DND-41 (cell line): ENCODE data around the gene TMEM204.

Experiments
- ATAC-seq: fragments of 200-7000 bp; cut with Tn5 transposase; 3 replicates; pipeline ENCODE4 v1.9.1; 2021; ENCODE audit warnings: low read depth; ENCODE audit not compliant: insufficient read depth
- DNase-seq: peaks from one replicate; pipeline ENCODE4 v3.0.0-alpha.2; 2020
- H2AFZ ChIP-seq: 2 replicates; pipeline ENCODE4 v1.6.0; 2012; ENCODE audit warnings: low read depth, low read length
- H3K27ac ChIP-seq: 2 replicates; pipeline ENCODE4 v1.5.1; 2012; ENCODE audit warnings: low read length, inconsistent platforms
- H3K27me3 ChIP-seq: fragments of 200-600 bp; sonication (generic); 2 replicates; pipeline ENCODE4 v1.6.0; 2012; ENCODE audit warnings: low read length, mild to moderate bottlenecking, inconsistent platforms; ENCODE audit not compliant: insufficient read depth, poor library complexity
- H3K36me3 ChIP-seq: 2 replicates; pipeline ENCODE4 v1.5.1; 2012; ENCODE audit warnings: low read length, inconsistent platforms; ENCODE audit not compliant: insufficient read depth
- H3K4me1 ChIP-seq: 2 replicates; pipeline ENCODE4 v1.5.1; 2012; ENCODE audit warnings: mild to moderate bottlenecking, low read length; ENCODE audit not compliant: insufficient read depth
- H3K4me2 ChIP-seq: 2 replicates; pipeline ENCODE4 v1.6.0; 2012; ENCODE audit warnings: mild to moderate bottlenecking, moderate library complexity, low read length, inconsistent platforms; ENCODE audit not compliant: insufficient read depth
- H3K4me3 ChIP-seq, 2 experiments: fragments of 200-600 bp in 1 of 2; shearing (Covaris generic) in 1 of 2; 2 replicates each; pipeline ENCODE4 v1.5.1; 2012 to 2016; ENCODE audit warnings: inconsistent platforms in 2 of 2, low read length in 2 of 2, mild to moderate bottlenecking in 2 of 2, low read depth in 1 of 2, moderate library complexity in 1 of 2
- H3K79me2 ChIP-seq: 2 replicates; pipeline ENCODE4 v1.6.0; 2012; ENCODE audit warnings: low read length, inconsistent platforms; ENCODE audit not compliant: insufficient read depth
- H3K9ac ChIP-seq: 2 replicates; pipeline ENCODE4 v1.6.0; 2012; ENCODE audit warnings: low read depth, mild to moderate bottlenecking, inconsistent platforms, low read length, moderate library complexity
- H3K9me3 ChIP-seq: 2 replicates; pipeline ENCODE4 v1.5.1; 2012; ENCODE audit warnings: low read length, moderate library complexity, mild to moderate bottlenecking, inconsistent platforms; ENCODE audit not compliant: insufficient read depth, severe bottlenecking
- H4K20me1 ChIP-seq: 2 replicates; pipeline ENCODE4 v1.6.0; 2012; ENCODE audit warnings: low read length; ENCODE audit not compliant: insufficient read depth
- EZH2 ChIP-seq: IDR thresholded peaks from 3 replicates; pipeline ENCODE4 v1.6.1; 2012; ENCODE audit warnings: borderline replicate concordance, low read depth, mild to moderate bottlenecking, moderate library complexity, low read length, inconsistent platforms; ENCODE audit not compliant: severe bottlenecking
- TF ChIP-seq, protein P1 (sequence below): IDR thresholded peaks from 2 replicates; pipeline ENCODE4 v1.5.1; 2012; ENCODE audit warnings: borderline replicate concordance, low read length, moderate library complexity, mild to moderate bottlenecking; ENCODE audit not compliant: poor library complexity, severe bottlenecking; ENCODE audit errors: extremely low read depth

Gene TMEM204

DNA sequence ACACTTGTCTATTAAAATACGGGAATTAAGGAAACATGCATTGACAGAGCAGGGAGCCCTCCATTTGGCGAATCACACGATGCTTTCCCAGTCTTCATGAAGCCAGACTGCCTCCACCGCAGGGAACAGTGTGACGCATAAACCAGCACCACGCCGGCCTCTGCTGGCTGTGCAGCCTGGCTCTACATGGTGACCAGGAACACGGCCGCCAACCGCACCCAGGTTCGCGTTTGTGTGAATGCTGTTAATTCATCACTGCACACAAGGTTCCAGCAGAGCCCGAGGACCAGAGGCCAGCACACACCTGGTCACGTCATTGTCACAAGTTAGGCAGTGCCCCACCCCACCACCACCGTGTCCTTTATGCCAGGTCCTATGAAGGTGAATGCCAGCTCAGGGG lies 26.7 kb downstream of the TMEM204 start:
- no peak for DNase-seq
- H4K20me1 ChIP-seq = no peaks in the 10 kb centered on the region
- no peak overlapping the region for H3K9ac ChIP-seq
- H3K9me3 ChIP-seq = no peaks in the 10 kb centered on the region
- no peak overlapping the region for H3K4me3 ChIP-seq
- no peak overlapping the region for H2AFZ ChIP-seq
- no peaks in the 10 kb centered on the region for H3K27me3 ChIP-seq
- H3K27ac ChIP-seq = no peak overlapping the region
- no peak overlapping the region for H3K4me2 ChIP-seq
- H3K36me3 ChIP-seq = peaks cover 35% of the 10 kb centered on the region
- no peaks in the 10 kb centered on the region for H3K4me1 ChIP-seq
- H3K79me2 ChIP-seq = no peaks in the 10 kb centered on the region
- TF ChIP-seq, protein P1, sequence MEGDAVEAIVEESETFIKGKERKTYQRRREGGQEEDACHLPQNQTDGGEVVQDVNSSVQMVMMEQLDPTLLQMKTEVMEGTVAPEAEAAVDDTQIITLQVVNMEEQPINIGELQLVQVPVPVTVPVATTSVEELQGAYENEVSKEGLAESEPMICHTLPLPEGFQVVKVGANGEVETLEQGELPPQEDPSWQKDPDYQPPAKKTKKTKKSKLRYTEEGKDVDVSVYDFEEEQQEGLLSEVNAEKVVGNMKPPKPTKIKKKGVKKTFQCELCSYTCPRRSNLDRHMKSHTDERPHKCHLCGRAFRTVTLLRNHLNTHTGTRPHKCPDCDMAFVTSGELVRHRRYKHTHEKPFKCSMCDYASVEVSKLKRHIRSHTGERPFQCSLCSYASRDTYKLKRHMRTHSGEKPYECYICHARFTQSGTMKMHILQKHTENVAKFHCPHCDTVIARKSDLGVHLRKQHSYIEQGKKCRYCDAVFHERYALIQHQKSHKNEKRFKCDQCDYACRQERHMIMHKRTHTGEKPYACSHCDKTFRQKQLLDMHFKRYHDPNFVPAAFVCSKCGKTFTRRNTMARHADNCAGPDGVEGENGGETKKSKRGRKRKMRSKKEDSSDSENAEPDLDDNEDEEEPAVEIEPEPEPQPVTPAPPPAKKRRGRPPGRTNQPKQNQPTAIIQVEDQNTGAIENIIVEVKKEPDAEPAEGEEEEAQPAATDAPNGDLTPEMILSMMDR = no peak
- no peak for TF ChIP-seq EZH2
- no peak for ATAC-seq

DNA sequence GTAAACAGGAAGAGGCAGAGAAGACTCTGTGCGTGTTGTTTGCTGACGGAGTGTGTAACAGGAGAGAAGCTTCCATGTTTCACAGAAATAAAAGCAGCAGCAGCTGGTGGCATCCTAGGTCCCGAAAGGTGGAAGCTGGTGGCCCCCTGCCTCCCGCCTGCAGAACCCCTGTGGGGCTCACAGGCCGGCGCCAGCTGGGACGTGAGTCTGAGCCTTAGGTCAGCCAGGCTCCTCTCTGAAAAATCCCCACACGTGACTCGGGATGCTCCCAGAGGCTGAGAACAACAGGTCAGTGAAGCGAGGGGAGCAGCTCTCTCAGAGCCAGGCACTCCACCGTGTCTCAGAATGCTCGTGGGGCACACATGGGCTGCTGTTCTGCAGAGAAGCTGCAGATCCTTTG lies 27.4 kb downstream of the TMEM204 start:
- Histone ChIP-seq H3K4me3 (no peak overlapping the region), H3K9ac (no peak overlapping the region), H4K20me1 (no peaks in the 10 kb centered on the region), H3K27me3 (no peaks in the 10 kb centered on the region), H2AFZ (no peak overlapping the region), H3K4me1 (no peaks in the 10 kb centered on the region), H3K4me2 (no peak overlapping the region), H3K79me2 (no peaks in the 10 kb centered on the region), H3K36me3 (peaks cover 35% of the 10 kb centered on the region), H3K27ac (no peak overlapping the region), H3K9me3 (no peaks in the 10 kb centered on the region)
- ATAC-seq (no peak), DNase-seq (no peak)
- TF ChIP-seq, protein P1 = no peak
- TF ChIP-seq EZH2 = no peak

DNA sequence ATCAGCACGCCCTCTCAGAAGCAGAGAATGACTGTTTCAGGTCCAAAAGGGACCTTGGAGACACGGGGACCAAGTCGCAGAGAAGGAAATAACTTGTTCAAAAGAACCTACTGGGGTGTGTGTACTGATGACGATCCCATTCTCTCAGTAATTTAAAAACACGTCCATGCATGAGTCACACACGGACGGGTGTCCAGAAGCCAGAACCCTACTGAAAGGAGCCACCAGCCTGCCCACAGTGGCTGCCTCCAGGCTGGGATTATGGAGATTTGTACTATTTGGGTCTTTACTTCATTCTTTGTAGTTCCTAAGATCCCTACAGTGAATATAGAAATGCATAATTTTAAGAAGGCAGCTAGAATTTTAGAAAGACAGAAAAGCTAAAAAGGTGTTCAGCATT lies 27.8 kb downstream of the TMEM204 start:
- no peak overlapping the region for H3K4me2 ChIP-seq
- no peak overlapping the region for H2AFZ ChIP-seq
- peaks cover 35% of the 10 kb centered on the region for H3K36me3 ChIP-seq
- no peaks in the 10 kb centered on the region for H3K4me1 ChIP-seq
- H3K9me3 ChIP-seq = no peaks in the 10 kb centered on the region
- no peaks in the 10 kb centered on the region for H3K27me3 ChIP-seq
- ATAC-seq (no peak), DNase-seq (no peak)
- no peak for TF ChIP-seq EZH2
- TF ChIP-seq, protein P1 = no peak
- H3K9ac ChIP-seq = no peak overlapping the region
- H3K4me3 ChIP-seq = no peak overlapping the region
- H3K79me2 ChIP-seq = no peaks in the 10 kb centered on the region
- no peaks in the 10 kb centered on the region for H4K20me1 ChIP-seq
- H3K27ac ChIP-seq = no peak overlapping the region

DNA sequence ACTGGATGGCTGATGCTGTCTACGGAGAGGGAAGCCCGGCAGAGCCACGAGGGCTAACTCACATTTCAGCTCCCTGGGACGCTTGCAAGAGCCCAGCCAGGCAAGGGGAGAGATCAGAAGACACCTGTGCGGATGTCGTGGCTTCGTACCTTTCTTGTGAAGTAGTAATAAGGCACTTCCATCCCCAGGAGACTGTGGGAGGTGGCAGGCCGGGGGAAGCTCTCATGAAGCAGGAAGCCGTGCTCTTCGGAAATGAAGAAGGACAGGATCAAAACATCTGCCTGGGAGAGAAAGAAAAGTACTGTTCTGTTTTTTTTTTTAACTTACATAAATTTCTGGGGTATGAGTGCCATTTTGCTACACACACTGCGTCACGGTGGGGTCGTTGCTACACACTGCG lies 28.4 kb downstream of the TMEM204 start:
- H3K4me3 ChIP-seq = no peak overlapping the region
- H3K4me2 ChIP-seq = no peak overlapping the region
- no peak for ATAC-seq
- no peak overlapping the region for H3K9ac ChIP-seq
- H3K27me3 ChIP-seq = no peaks in the 10 kb centered on the region
- H3K36me3 ChIP-seq = peaks cover 35% of the 10 kb centered on the region
- no peaks in the 10 kb centered on the region for H4K20me1 ChIP-seq
- H3K27ac ChIP-seq = no peak overlapping the region
- H3K4me1 ChIP-seq = no peaks in the 10 kb centered on the region
- no peaks in the 10 kb centered on the region for H3K79me2 ChIP-seq
- H2AFZ ChIP-seq = no peak overlapping the region
- DNase-seq = no peak
- no peaks in the 10 kb centered on the region for H3K9me3 ChIP-seq
- TF ChIP-seq EZH2 = no peak
